IPS-20b (cell line): ENCODE results near the gene IGSF11.
"Not testable (repeated sequence)": the region's sequence is repeated elsewhere in the genome, so short reads cannot be mapped to it uniquely, and the experiment has no call there.

ENCODE experiments used
- H3K27ac ChIP-seq: one replicate; pipeline ENCODE4 v1.5.1; 2013; ENCODE audit warnings: low read length
- H3K27me3 ChIP-seq: 2 replicates; pipeline ENCODE4 v1.6.1; 2013; ENCODE audit warnings: mild to moderate bottlenecking, low read length, inconsistent platforms; ENCODE audit not compliant: insufficient read depth
- H3K36me3 ChIP-seq: 2 replicates; pipeline ENCODE4 v1.6.1; 2013; ENCODE audit warnings: low read depth, mild to moderate bottlenecking, inconsistent platforms, low read length, moderate library complexity; ENCODE audit not compliant: insufficient read depth
- H3K4me1 ChIP-seq: 2 replicates; pipeline ENCODE4 v1.6.1; 2013; ENCODE audit warnings: mild to moderate bottlenecking, control low read depth, inconsistent platforms, low read length, moderate library complexity; ENCODE audit not compliant: insufficient read depth
- H3K4me3 ChIP-seq: 2 replicates; pipeline ENCODE4 v1.5.1; 2013; ENCODE audit warnings: mild to moderate bottlenecking, low read length, inconsistent platforms
- H3K9ac ChIP-seq: 2 replicates; pipeline ENCODE4 v1.6.1; 2013; ENCODE audit warnings: low read depth, mild to moderate bottlenecking, inconsistent platforms, low read length, moderate library complexity
- H3K9me3 ChIP-seq: 2 replicates; pipeline ENCODE4 v1.6.1; 2013; ENCODE audit warnings: mild to moderate bottlenecking, low read depth, low read length, inconsistent platforms; ENCODE audit not compliant: insufficient read depth

Gene IGSF11

DNA sequence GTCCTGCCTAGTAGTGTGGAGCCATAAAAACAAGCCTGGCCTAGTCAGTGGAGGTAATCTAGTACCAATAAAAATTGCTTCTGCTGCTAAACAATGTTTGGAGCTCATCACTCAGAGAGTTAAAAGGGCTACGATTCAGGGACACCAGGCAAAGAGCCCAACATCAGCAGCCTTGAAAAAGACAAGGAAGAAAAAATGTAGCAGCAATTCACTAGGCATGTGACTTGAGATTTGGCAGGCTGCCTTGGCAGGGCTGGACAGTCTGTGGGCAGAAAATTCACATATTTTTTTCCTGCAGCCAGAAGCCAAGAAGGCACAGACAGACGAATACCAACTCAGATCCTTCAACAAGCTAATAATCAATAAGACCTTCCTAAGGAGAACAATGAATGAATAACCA is 47.2 kb downstream of the IGSF11 start:
- no peaks in the 10 kb centered on the region for H3K27me3 ChIP-seq
- no peaks in the 10 kb centered on the region for H3K9me3 ChIP-seq
- H3K4me1 ChIP-seq, result peaks cover 48% of the 10 kb centered on the region
- no peak overlapping the region for H3K4me3 ChIP-seq
- no peaks in the 10 kb centered on the region for H3K36me3 ChIP-seq
- H3K27ac ChIP-seq, result no peak overlapping the region
- H3K9ac ChIP-seq, result no peak overlapping the region

DNA sequence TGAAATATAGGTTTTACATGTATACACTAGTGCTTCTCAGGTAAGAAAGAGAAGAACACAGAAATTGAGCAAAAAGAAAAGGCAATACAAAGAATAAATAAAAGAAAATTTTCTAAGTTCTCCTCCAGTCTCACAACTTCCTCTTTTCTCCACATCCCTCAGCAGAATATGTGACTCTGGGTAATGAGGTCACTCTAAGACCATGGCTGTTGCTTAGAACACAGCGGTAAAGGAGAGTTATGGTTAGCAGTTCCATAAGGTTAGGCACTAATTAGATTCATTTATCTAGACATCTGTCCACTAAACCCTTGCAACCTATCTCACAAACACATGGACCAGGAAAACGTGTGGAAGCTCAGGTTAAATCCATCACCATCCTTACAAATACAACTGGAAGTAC is 47.9 kb downstream of the IGSF11 start:
- Histone ChIP-seq H3K27ac (no peak overlapping the region), H3K36me3 (no peaks in the 10 kb centered on the region), H3K9me3 (no peaks in the 10 kb centered on the region), H3K4me1 (peaks cover 41% of the 10 kb centered on the region), H3K4me3 (no peak overlapping the region), H3K27me3 (no peaks in the 10 kb centered on the region), H3K9ac (no peak overlapping the region)

DNA sequence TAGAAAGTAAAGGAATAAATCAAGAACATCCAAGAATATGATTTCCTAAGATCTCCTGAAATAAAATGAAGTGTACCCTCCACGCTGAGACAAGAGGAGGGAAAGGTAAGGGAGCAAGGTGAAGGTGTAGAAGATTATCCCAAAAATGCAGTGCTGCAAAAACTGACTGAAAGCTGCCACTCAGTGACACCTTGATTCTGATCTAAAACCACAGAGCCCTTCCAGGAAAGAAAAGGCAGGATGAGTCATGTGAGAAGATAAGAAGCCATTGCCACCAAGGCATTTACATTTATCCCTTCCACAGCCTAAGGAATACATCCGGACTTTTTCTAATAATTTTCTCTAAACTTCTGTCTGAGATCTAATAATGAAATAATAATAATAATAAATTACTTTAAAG is 49.9 kb downstream of the IGSF11 start:
- H3K36me3 ChIP-seq, result no peaks in the 10 kb centered on the region
- no peak overlapping the region for H3K27ac ChIP-seq
- peaks cover 28% of the 10 kb centered on the region for H3K4me1 ChIP-seq
- H3K27me3 ChIP-seq, result no peaks in the 10 kb centered on the region
- no peak overlapping the region for H3K4me3 ChIP-seq
- no peaks in the 10 kb centered on the region for H3K9me3 ChIP-seq
- no peak overlapping the region for H3K9ac ChIP-seq

DNA sequence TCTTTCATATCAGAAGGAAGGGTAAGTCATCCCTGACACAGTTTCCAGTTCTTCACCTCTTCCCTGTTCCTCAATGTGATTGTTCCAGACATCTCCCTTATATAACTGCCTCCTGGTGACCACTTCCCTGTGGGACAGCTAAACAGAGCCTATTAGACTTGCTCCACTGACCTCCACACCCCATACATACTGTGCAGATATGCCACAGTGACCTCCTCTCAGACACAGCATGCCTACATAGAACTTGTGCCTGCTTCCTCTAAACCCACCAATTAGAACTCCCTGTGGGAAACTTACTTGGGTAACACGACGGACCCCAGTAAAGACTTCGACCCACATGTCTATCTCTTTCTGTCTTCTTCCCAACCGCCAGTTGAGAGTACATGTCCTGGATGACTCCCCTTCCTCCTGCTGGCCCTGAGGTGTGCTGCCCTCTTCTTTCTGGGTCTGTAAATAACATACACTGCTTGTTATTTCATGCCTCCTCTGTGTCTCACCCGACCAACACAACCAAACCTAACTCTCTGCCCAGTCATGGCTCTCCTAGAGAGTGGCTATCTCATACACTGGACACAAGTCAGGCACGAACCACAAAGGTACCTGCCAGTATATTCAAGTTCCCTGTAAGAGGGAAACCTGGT is 53.0 kb downstream of the IGSF11 start:
- no peak overlapping the region for H3K27ac ChIP-seq
- H3K27me3 ChIP-seq, result no peaks in the 10 kb centered on the region
- H3K9ac ChIP-seq, result no peak overlapping the region
- H3K9me3 ChIP-seq, result no peaks in the 10 kb centered on the region
- peaks cover 12% of the 10 kb centered on the region for H3K4me1 ChIP-seq
- H3K4me3 ChIP-seq, result no peak overlapping the region
- H3K36me3 ChIP-seq, result no peaks in the 10 kb centered on the region

DNA sequence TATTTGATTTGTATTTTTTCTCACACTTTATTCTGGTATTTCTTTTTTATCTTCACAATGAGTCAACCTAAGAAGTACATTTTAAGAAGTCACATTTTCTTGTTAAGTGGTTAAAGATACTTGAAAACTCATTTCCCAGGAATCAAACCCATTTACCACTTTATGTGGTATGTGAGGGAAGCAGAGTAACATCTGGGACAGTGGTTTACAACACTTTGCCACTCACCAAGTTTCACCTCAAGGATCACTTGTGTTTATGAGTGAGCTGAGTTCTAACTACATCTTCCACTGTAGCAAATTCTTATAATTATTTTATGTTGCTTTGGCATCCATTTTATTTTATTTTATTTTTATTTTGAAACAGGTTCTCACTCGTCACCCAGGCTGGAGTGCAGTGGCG is 53.8 kb downstream of the IGSF11 start:
- H3K27ac ChIP-seq, result no peak overlapping the region
- H3K9me3 ChIP-seq, result no peaks in the 10 kb centered on the region
- H3K4me1 ChIP-seq, result peaks cover 7% of the 10 kb centered on the region

DNA sequence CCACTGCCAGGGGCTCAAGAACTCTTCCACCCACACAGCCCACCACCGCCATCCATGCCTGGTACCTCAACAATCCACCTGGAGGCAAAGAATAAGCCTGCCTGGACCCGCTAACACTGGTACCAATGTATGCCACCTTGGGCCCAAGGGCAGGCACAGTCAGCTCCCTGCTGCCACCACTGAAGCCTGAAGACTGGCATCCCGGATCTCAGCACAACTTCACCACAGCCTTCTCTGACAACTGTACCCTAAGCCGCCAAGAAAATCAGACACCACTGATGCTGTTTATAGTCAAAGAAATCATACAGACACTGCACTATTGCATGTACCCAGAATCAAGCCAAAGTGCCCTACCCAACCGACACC is 56.3 kb downstream of the IGSF11 start:
- Histone ChIP-seq H3K4me3 (no peak overlapping the region), H3K36me3 (no peaks in the 10 kb centered on the region), H3K9me3 (no peaks in the 10 kb centered on the region), H3K27ac (no peak overlapping the region), H3K27me3 (no peaks in the 10 kb centered on the region), H3K4me1 (no peaks in the 10 kb centered on the region), H3K9ac (no peak overlapping the region)

More for the DNA sequence above, 53.8 kb downstream of the IGSF11 start:
- Histone ChIP-seq H3K36me3 (no peaks in the 10 kb centered on the region), H3K27me3 (no peaks in the 10 kb centered on the region), H3K4me3 (no peak overlapping the region), H3K9ac (no peak overlapping the region)

DNA sequence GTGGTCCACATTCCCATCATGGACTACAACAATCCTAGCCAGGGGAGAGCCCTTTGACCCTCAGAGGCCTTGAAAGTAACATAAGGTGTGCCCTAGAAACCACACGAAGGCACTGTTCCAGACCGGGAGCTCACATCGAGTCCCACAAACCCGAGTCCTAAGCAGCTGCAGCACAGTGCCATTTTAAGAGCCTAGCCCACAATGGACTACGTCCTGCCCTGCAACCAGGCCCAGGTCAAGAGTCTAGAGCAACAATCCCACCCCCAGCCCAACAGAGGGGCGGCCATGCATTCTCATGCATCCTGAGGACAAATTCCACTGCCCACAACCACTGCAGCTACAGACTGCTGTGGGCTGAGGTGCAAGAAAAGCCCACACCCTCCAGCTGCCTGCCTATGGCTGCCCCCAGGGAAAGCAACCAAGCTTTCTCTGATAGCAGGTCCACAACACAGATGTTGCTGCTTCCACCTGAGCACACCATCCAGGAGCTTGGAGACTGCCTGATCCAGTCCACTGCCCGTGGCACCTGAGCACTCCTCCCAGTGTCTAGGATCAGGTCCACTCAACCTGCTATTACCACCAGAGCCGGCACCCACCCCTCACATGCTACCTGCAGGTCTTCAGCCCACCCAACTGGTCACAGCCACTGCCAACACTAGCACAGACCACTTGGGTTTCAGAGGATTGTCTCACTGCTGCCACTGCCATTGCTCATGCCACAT is 56.8 kb downstream of the IGSF11 start:
- no peaks in the 10 kb centered on the region for H3K9me3 ChIP-seq
- no peaks in the 10 kb centered on the region for H3K27me3 ChIP-seq
- no peak overlapping the region for H3K9ac ChIP-seq
- H3K4me3 ChIP-seq, result no peak overlapping the region
- H3K36me3 ChIP-seq, result no peaks in the 10 kb centered on the region
- no peaks in the 10 kb centered on the region for H3K4me1 ChIP-seq
- no peak overlapping the region for H3K27ac ChIP-seq

DNA sequence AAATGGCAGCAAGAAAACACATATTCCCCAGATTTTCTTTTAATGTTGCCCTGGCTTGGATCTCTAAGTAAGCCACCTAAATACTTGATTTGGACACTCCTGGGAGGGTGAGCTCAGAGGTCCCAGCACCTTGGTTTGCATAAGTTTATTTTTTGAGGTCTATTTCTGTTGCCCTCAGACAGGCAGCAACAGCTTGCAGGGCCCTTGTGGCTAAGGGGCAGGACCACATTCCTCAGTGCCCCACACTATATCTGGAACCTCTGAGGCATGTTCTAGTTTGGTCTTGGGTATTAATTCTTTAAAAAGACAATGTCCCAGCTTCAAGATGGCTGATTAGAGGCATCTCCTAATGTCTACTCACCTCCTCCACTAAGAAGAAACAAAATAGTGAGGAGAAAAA is 57.5 kb downstream of the IGSF11 start:
- H3K4me1 ChIP-seq, result no peaks in the 10 kb centered on the region
- H3K9me3 ChIP-seq, result no peaks in the 10 kb centered on the region
- H3K27me3 ChIP-seq, result no peaks in the 10 kb centered on the region
- no peaks in the 10 kb centered on the region for H3K36me3 ChIP-seq
- H3K9ac ChIP-seq, result no peak overlapping the region
- H3K4me3 ChIP-seq, result no peak overlapping the region
- no peak overlapping the region for H3K27ac ChIP-seq

DNA sequence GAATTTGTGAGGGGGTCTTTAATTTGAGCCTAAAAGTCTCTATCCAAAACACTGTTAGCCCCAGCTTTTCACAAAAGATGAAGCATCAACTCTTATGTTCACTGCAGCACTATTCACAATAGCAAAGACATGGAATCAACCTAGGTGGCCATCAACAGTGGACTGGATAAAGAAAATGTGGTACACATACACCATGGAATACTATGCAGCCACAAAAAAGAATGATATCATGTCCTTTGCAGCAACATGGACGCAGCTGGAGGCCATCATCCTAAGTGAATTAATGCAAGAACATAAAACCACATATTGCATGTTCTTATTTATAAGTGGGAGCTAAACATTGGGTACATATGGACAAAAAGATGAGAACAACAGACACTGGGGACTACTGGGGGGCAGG is 59.2 kb downstream of the IGSF11 start:
- H3K4me1 ChIP-seq, H3K27ac ChIP-seq, H3K9ac ChIP-seq, H3K27me3 ChIP-seq, H3K36me3 ChIP-seq, H3K4me3 ChIP-seq, H3K9me3 ChIP-seq: not testable (repeated sequence)

DNA sequence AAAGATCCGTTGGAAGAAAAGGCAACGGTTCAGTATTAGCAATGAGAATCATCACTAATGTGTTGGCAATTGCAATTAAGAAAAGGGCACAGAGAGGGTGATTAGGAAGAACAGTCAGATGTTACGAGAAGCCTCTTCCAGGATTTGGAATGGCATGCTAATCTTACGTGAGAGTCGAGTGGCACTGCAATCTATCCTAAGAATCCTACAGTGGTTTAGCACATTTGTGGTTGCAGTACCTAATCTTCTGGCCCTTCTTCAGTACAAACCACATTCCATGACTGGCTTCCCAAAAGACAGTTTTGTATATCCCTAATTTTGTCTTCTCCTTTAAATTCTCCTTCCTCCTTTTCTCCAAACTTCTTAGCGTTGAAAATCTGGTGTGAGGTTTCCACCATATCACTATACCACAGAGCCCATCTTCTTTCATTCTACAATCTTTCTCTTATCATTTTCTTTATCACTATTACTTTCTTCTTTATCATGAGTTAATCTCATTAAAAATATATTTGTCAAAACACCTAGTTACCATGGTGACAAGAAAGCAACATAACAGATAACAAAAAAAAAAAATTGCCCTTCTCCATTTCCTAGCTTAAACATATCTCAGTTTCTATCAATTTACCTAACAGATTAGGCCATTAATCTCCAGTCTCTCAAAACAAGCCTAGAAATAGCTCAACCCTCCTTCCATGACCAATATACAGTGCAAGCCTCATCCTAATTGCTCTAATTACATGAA is 60.1 kb downstream of the IGSF11 start:
- H3K27me3 ChIP-seq, result no peaks in the 10 kb centered on the region

DNA sequence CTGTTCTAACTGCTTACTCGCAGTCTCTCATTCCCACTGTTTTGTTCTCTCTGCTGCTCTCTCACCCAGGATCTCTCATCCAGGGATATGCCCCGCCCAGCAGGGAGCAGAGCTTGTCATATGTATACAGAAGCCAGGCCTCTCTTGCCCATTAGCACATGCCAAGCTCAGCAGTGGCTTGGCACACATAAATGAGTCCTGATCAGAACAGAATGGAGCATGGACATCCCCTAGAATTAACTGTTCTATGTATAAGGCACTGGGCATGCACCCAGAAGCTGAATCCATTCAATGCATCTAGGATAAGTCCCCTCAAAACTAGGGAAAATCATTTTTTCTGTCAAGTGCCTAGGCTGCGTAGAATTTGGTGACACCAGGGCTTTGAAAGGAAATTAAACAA is 61.6 kb downstream of the IGSF11 start:
- H3K27ac ChIP-seq, result no peak overlapping the region
- H3K36me3 ChIP-seq, result no peaks in the 10 kb centered on the region
- no peak overlapping the region for H3K4me3 ChIP-seq
- peaks cover 10% of the 10 kb centered on the region; the same call in 1 of the 2 replicates for H3K4me1 ChIP-seq
- H3K9me3 ChIP-seq, result no peaks in the 10 kb centered on the region
- no peaks in the 10 kb centered on the region for H3K27me3 ChIP-seq
- H3K9ac ChIP-seq, result no peak overlapping the region

More for the DNA sequence above, 60.1 kb downstream of the IGSF11 start:
- H3K27ac ChIP-seq, result no peak overlapping the region
- no peak overlapping the region for H3K4me3 ChIP-seq
- no peaks in the 10 kb centered on the region; the same call in 1 of the 2 replicates for H3K4me1 ChIP-seq
- H3K36me3 ChIP-seq, result no peaks in the 10 kb centered on the region
- H3K9ac ChIP-seq, result no peak overlapping the region
- H3K9me3 ChIP-seq, result no peaks in the 10 kb centered on the region

DNA sequence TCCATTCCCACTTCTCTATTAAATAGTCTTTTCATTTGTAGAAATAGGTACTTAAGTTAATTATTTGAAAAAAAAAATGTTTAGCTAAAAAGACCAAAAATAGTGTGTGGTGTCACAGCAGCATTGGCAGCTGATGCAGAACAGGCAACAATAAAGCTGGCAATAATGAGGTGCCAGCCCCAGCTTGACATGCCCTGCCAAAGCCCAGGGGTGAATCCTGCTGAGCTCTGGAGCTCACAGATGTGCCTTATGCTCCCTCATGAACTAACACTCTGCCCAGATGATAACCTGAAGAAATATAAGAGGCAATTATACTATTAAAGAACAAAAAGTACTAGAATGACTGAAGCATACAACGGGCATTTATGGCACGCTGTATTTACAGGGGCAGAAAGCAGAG is 63.8 kb downstream of the IGSF11 start:
- Histone ChIP-seq H3K27me3 (no peaks in the 10 kb centered on the region), H3K27ac (no peak overlapping the region), H3K4me1 (peaks cover 29% of the 10 kb centered on the region; the same call in 1 of the 2 replicates), H3K9me3 (no peaks in the 10 kb centered on the region), H3K9ac (no peak overlapping the region), H3K36me3 (no peaks in the 10 kb centered on the region), H3K4me3 (no peak overlapping the region)
